OCI-LY7 (cell line): ENCODE results near the gene DHRS7. TPM values are rescaled to one million over a fixed set of nuclear protein-coding genes. Genes with fewer than 3 reads are reported as not detected.

Experiments used
- BruUV-seq: library from RNA; stranded (reverse); fragments of 400-500 nt; replicated peaks from 2 replicates; lab custom pipeline; 2021; lab: Mats Ljungman, UMichigan
- CTCF ChIA-PET: fragments of 300-600 bp; sonication (Branson Sonifier 250); formaldehyde crosslinking; loops from one replicate; lab custom pipeline; 2022; ENCODE audit warnings: antibody characterized with exemption; ENCODE audit not compliant: unreplicated experiment; lab: Charles Lee
- POLR2A ChIA-PET: fragments of 300-600 bp; sonication (Branson Sonifier 250); formaldehyde crosslinking; loops from one replicate; lab custom pipeline; 2022; ENCODE audit warnings: antibody characterized with exemption; lab: Charles Lee
- DNase-seq: peaks from one replicate; pipeline ENCODE4 v3.0.0-alpha.2; 2015; ENCODE audit warnings: low spot score
- H2AFZ ChIP-seq: fragments of 200-600 bp; sonication (generic), shearing (Covaris generic); 2 replicates; pipeline ENCODE4 v1.6.1; 2014; ENCODE audit warnings: mild to moderate bottlenecking, antibody characterized with exemption, low read length, moderate library complexity
- H3K27ac ChIP-seq: fragments of 200-600 bp; sonication (generic); 2 replicates; pipeline ENCODE4 v1.5.1; 2014; ENCODE audit warnings: mixed run types, low read depth, mild to moderate bottlenecking, moderate library complexity, low read length, inconsistent platforms; ENCODE audit not compliant: poor library complexity, severe bottlenecking
- H3K36me3 ChIP-seq: fragments of 200-600 bp; sonication (generic); 2 replicates; pipeline ENCODE4 v1.6.1; 2014; ENCODE audit warnings: mild to moderate bottlenecking, antibody characterized with exemption, low read length, moderate library complexity, mixed read lengths; ENCODE audit not compliant: insufficient read depth
- H3K4me1 ChIP-seq: fragments of 200-600 bp; sonication (generic); 2 replicates; pipeline ENCODE4 v1.5.1; 2014; ENCODE audit warnings: mild to moderate bottlenecking, low read length; ENCODE audit not compliant: insufficient read depth, poor library complexity, severe bottlenecking
- H3K4me2 ChIP-seq: fragments of 200-600 bp; sonication (generic); 2 replicates; pipeline ENCODE4 v1.6.1; 2014; ENCODE audit warnings: mild to moderate bottlenecking, low read length
- H3K4me3 ChIP-seq: fragments of 200-600 bp; sonication (generic); 2 replicates; pipeline ENCODE4 v1.5.1; 2014; ENCODE audit warnings: mild to moderate bottlenecking, low read depth, low read length; ENCODE audit not compliant: poor library complexity, severe bottlenecking
- H3K79me2 ChIP-seq: fragments of 200-600 bp; sonication (generic); 2 replicates; pipeline ENCODE4 v1.6.1; 2016; ENCODE audit warnings: low read depth, mild to moderate bottlenecking, low read length, moderate library complexity, mixed read lengths; ENCODE audit not compliant: insufficient read depth
- H3K9me2 ChIP-seq: fragments of 200-600 bp; sonication (generic); 2 replicates; pipeline ENCODE4 v1.6.1; 2016; ENCODE audit warnings: mild to moderate bottlenecking, low read length, mixed read lengths; ENCODE audit not compliant: insufficient read depth
- H3K9me3 ChIP-seq: fragments of 200-600 bp; sonication (generic); 2 replicates; pipeline ENCODE4 v1.6.1; 2014; ENCODE audit warnings: mild to moderate bottlenecking, mixed run types, low read length, mixed read lengths
- H4K20me1 ChIP-seq: fragments of 200-600 bp; sonication (generic); 2 replicates; pipeline ENCODE4 v1.6.1; 2014; ENCODE audit warnings: mild to moderate bottlenecking, antibody characterized with exemption, low read length, moderate library complexity, mixed read lengths; ENCODE audit not compliant: insufficient read depth
- EZH2phosphoT487 ChIP-seq: fragments of 200-600 bp; sonication (generic); IDR thresholded peaks from 2 replicates; pipeline ENCODE4 v1.6.1; 2018; ENCODE audit warnings: low read depth, borderline replicate concordance, mild to moderate bottlenecking, mixed run types, antibody characterized with exemption, low read length, moderate library complexity, mixed read lengths
- intact Hi-C: fragments of 100-400 bp; cut with micrococcal nuclease; formaldehyde crosslinking; loops from one replicate; pipeline ENCODE4 v1.10.0; 2022; ENCODE audit not compliant: unreplicated experiment
- total RNA-seq, 2 experiments: library from RNA; depleted of rRNA in 1 of 2; stranded (reverse); fragments of >200 nt in 1 of 2; shearing (Covaris generic) in 1 of 2; gene quantifications; 2 replicates each; pipeline ENCODE4 v1.2.3, GENCODE V29; 2014 to 2022
- TF ChIP-seq, protein P1 (sequence below): fragments of 200-600 bp; sonication (generic); conservative IDR thresholded peaks from 2 replicates; pipeline ENCODE4 v1.5.1; 2014; ENCODE audit warnings: mild to moderate bottlenecking, antibody characterized with exemption, low read length, moderate library complexity, mixed read lengths

DHRS7 gene
- total RNA-seq, 2 experiments from 2014 or later = 31.1 to 32.7 TPM

DNA sequence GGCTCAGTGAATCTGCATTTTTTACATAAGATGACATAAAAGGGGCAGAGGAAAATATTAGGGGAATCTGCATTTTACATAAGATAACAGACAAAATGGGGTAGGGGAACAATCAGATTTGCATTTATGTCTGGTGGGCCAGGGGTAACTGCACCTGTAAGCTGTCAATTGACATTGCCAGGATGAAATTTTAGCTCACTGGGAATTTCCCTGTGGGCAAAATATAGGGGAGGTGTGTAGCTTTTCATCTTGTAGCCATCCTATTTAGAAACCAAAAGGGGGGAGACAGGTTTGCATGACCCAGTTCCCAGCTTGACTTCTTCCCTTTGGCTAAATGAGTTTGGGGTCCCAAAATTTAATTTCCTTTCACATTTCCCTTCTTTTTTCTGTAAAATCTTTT lies 70.0 kb downstream of the DHRS7 start:
- no peak for TF ChIP-seq EZH2phosphoT487
- TF ChIP-seq, protein P1, sequence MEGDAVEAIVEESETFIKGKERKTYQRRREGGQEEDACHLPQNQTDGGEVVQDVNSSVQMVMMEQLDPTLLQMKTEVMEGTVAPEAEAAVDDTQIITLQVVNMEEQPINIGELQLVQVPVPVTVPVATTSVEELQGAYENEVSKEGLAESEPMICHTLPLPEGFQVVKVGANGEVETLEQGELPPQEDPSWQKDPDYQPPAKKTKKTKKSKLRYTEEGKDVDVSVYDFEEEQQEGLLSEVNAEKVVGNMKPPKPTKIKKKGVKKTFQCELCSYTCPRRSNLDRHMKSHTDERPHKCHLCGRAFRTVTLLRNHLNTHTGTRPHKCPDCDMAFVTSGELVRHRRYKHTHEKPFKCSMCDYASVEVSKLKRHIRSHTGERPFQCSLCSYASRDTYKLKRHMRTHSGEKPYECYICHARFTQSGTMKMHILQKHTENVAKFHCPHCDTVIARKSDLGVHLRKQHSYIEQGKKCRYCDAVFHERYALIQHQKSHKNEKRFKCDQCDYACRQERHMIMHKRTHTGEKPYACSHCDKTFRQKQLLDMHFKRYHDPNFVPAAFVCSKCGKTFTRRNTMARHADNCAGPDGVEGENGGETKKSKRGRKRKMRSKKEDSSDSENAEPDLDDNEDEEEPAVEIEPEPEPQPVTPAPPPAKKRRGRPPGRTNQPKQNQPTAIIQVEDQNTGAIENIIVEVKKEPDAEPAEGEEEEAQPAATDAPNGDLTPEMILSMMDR = no peak
- Histone ChIP-seq H4K20me1 (peaks cover 25% of the 10 kb centered on the region; the same call in 1 of the 2 replicates), H3K4me1 (peaks cover 33% of the 10 kb centered on the region), H3K27ac (no peak overlapping the region), H3K9me2 (no peaks in the 10 kb centered on the region), H3K79me2 (peaks cover 73% of the 10 kb centered on the region), H3K4me2 (peak overlapping the region; percentile 94), H3K9me3 (no peaks in the 10 kb centered on the region), H3K4me3 (peak overlapping the region; percentile 82), H2AFZ (no peak overlapping the region), H3K36me3 (peaks cover 43% of the 10 kb centered on the region)
- no peak for DNase-seq
- ChIA-PET CTCF (no interaction called here), POLR2A (interaction anchor here (0.7 to 1.7 kb wide), 6 partner anchors 10 to 1067 kb away, joined by 3 to 10 read pairs (median 4); no protein-coding TSS in a partner anchor)
- no TSS peak for BruUV-seq
- intact Hi-C loops = no loop called here

DNA sequence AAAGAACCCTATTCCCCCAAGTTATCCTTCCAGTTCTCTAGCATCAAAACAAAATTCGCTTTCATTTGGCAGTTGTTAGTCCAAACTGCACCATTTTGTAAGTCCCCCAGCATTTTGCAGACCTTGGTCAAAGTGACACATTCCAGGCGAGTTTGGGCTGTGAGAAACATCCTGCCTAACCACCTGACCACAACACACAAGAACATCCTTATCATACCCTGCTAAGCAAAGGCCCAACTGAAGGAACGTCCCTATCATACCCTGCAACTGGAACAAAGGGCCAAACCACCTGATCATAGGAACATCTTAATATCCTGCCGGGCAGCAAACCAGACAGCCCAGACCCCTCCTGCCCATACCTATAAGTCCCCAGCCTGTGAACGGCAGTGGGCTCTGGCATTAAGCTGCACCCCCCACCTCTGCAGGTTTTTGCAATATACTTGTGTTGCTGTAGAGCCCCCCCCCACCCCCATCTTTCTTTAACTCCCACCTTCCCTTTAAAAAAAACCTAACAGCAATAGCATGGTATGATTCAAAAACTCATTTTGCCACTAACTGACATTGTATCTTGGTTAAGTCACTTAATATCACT lies 70.8 kb downstream of the DHRS7 start:
- Histone ChIP-seq H3K9me2 (no peaks in the 10 kb centered on the region), H3K4me2 (peak overlapping the region; percentile 94), H3K36me3 (peaks cover 36% of the 10 kb centered on the region), H3K9me3 (no peaks in the 10 kb centered on the region), H3K79me2 (peaks cover 66% of the 10 kb centered on the region), H3K4me1 (peaks cover 33% of the 10 kb centered on the region), H2AFZ (no peak overlapping the region), H3K4me3 (peak overlapping the region; percentile 82), H3K27ac (no peak overlapping the region), H4K20me1 (peaks cover 25% of the 10 kb centered on the region; the same call in 1 of the 2 replicates)
- TF ChIP-seq, protein P1 = no peak
- TF ChIP-seq EZH2phosphoT487 = no peak
- intact Hi-C loops = loop anchor here (5.0 kb wide), 4 partner anchors 108 to 253 kb away; no protein-coding TSS in a partner anchor
- BruUV-seq = no TSS peak
- ChIA-PET CTCF (no interaction called here), POLR2A (interaction anchor here (0.6 kb wide), 1 partner anchor 41 kb away, joined by 4 read pairs; no protein-coding TSS in a partner anchor)
- DNase-seq = peak; percentile 31

Other genes starting within 250 kb of the DHRS7 start
- gene LRRC9, start 245.3 kb downstream of the DHRS7 start, total RNA-seq (2014; rRNA removed; shearing (Covaris generic)) = not detected in 2 replicates
- gene LRRC9, start 245.3 kb downstream of the DHRS7 start, total RNA-seq (2022) = 0.65 and 0.74 TPM in 2 replicates
- gene PCNX4, start 73.5 kb downstream of the DHRS7 start, total RNA-seq (2014; rRNA removed; shearing (Covaris generic)) = 47.0 and 49.1 TPM in 2 replicates
- gene PCNX4, start 73.5 kb downstream of the DHRS7 start, total RNA-seq (2022) = 54.4 and 64.2 TPM in 2 replicates
- gene PPM1A, start 83.8 kb upstream of the DHRS7 start, total RNA-seq (2014; rRNA removed; shearing (Covaris generic)) = 25.4 and 28.8 TPM in 2 replicates
- 75.1 and 81.0 TPM in 2 replicates for gene PPM1A, start 83.8 kb upstream of the DHRS7 start, total RNA-seq (2022)